GM23248 (cell line): Measurements from ENCODE around the gene ST6GAL2. TPM values are rescaled to one million over a fixed set of nuclear protein-coding genes. Genes with fewer than 3 reads are reported as not detected.

ENCODE experiments used
- DNase-seq: peaks from one replicate; pipeline ENCODE4 v3.0.0-alpha.2; 2015
- H2AFZ ChIP-seq: fragments of 200-600 bp; sonication (generic); 2 replicates; pipeline ENCODE4 v1.6.1; 2016; ENCODE audit warnings: antibody characterized with exemption
- H3F3A ChIP-seq: fragments of 200-600 bp; sonication (generic); 2 replicates; pipeline ENCODE4 v1.6.1; 2016; ENCODE audit warnings: mild to moderate bottlenecking, antibody characterized with exemption, mixed run types; ENCODE audit not compliant: insufficient read depth
- H3K27ac ChIP-seq: fragments of 200-600 bp; sonication (generic); 2 replicates; pipeline ENCODE4 v1.5.1; 2016; ENCODE audit warnings: mild to moderate bottlenecking
- H3K27me3 ChIP-seq: fragments of 200-600 bp; sonication (generic); replicated peaks from 2 replicates; pipeline ENCODE4 v1.6.1; 2016; ENCODE audit warnings: mild to moderate bottlenecking; ENCODE audit not compliant: insufficient read depth
- H3K36me3 ChIP-seq: fragments of 200-600 bp; sonication (generic); 2 replicates; pipeline ENCODE4 v1.6.1; 2016; ENCODE audit warnings: low read depth, mild to moderate bottlenecking
- H3K4me1 ChIP-seq: fragments of 200-600 bp; sonication (generic); 2 replicates; pipeline ENCODE4 v1.6.1; 2016; ENCODE audit warnings: mild to moderate bottlenecking; ENCODE audit not compliant: insufficient read depth
- H3K4me2 ChIP-seq: fragments of 200-600 bp; sonication (generic); one replicate; pipeline ENCODE4 v1.6.1; 2016; ENCODE audit warnings: mild to moderate bottlenecking; ENCODE audit not compliant: unreplicated experiment
- H3K4me3 ChIP-seq: fragments of 200-600 bp; sonication (generic); 2 replicates; pipeline ENCODE4 v1.5.1; 2016; ENCODE audit warnings: mild to moderate bottlenecking
- H3K79me2 ChIP-seq: fragments of 200-600 bp; sonication (generic); 2 replicates; pipeline ENCODE4 v1.6.1; 2016; ENCODE audit warnings: mild to moderate bottlenecking; ENCODE audit not compliant: insufficient read depth
- H3K9ac ChIP-seq: fragments of 200-600 bp; sonication (generic); 2 replicates; pipeline ENCODE4 v1.6.1; 2016; ENCODE audit warnings: mild to moderate bottlenecking
- H3K9me2 ChIP-seq: fragments of 200-600 bp; sonication (generic); 2 replicates; pipeline ENCODE4 v1.6.1; 2016; ENCODE audit warnings: mixed run types, mild to moderate bottlenecking, moderate library complexity; ENCODE audit not compliant: insufficient read depth
- H3K9me3 ChIP-seq: fragments of 200-600 bp; sonication (generic); one replicate; pipeline ENCODE4 v1.6.1; 2017; ENCODE audit warnings: low read depth
- H4K20me1 ChIP-seq: fragments of 200-600 bp; sonication (generic); 2 replicates; pipeline ENCODE4 v1.6.0; 2016; ENCODE audit not compliant: insufficient read depth
- EZH2 ChIP-seq: fragments of 200-600 bp; sonication (generic); IDR thresholded peaks from 2 replicates; pipeline ENCODE4 v1.6.1; 2018; ENCODE audit warnings: antibody characterized with exemption, mild to moderate bottlenecking; ENCODE audit not compliant: insufficient read depth, poor library complexity, severe bottlenecking
- EZH2phosphoT487 ChIP-seq: fragments of 200-600 bp; sonication (generic); IDR thresholded peaks from 2 replicates; pipeline ENCODE4 v1.6.1; 2018; ENCODE audit warnings: antibody characterized with exemption, moderate library complexity, mild to moderate bottlenecking, low read depth; ENCODE audit not compliant: insufficient read depth
- WGBS, 2 experiments: methylation state at CpG; one replicate each; pipeline ENCODE4 v1.1.6; 2015 to 2017; ENCODE audit warnings: low lambda C conversion rate in 2 of 2, low coverage in 1 of 2; ENCODE audit errors: missing lambda C conversion rate in 2 of 2; 5-methylcytosine and 5-hydroxymethylcytosine counted together
- in situ Hi-C: fragments of 300-500 bp; cut with MboI; formaldehyde crosslinking; loops from 2 replicates; pipeline ENCODE4 v1.15.0; 2020
- polyA plus RNA-seq: library from polyadenylated mRNA; unstranded; fragments of >200 nt; fragmentation: Nextera tagmentation; extraction: Ambion mirVana; gene quantifications from 2 replicates; pipeline ENCODE4 v1.2.1, GENCODE V29; 2016
- total RNA-seq: library from RNA; depleted of rRNA; stranded (reverse); fragments of >200 nt; shearing (Covaris generic); gene quantifications from 2 replicates; pipeline ENCODE4 v1.2.3, GENCODE V29; 2014

The ST6GAL2 gene
- total and polyA plus RNA-seq, 2 experiments from 2014 or later = not detected

GRCh38 chr2:106882673-106883072 is 3.3 kb downstream of the ST6GAL2 start:
- H4K20me1 ChIP-seq = no peaks in the 10 kb centered on the region
- H3K27ac ChIP-seq = no peak overlapping the region
- H3K27me3 ChIP-seq = peaks cover 48% of the 10 kb centered on the region
- H3F3A ChIP-seq = no peaks in the 10 kb centered on the region
- no peak overlapping the region for H3K9ac ChIP-seq
- no peak overlapping the region for H3K4me3 ChIP-seq
- no peak overlapping the region for H2AFZ ChIP-seq
- TF ChIP-seq EZH2 = no peak
- no peak for TF ChIP-seq EZH2phosphoT487
- in situ Hi-C loops = no loop called here
- H3K36me3 ChIP-seq = no peaks in the 10 kb centered on the region
- WGBS, 2 experiments = 61 to 74% methylated on average over 3 of the region's 3 CpGs
- H3K4me1 ChIP-seq = no peaks in the 10 kb centered on the region
- H3K79me2 ChIP-seq = no peaks in the 10 kb centered on the region
- no peaks in the 10 kb centered on the region for H3K9me2 ChIP-seq
- no peaks in the 10 kb centered on the region for H3K9me3 ChIP-seq
- no peak overlapping the region for H3K4me2 ChIP-seq
- no peak for DNase-seq

GRCh38 chr2:106878206-106878605 is 7.8 kb downstream of the ST6GAL2 start:
- Histone ChIP-seq H4K20me1 (no peaks in the 10 kb centered on the region), H3K9ac (no peak overlapping the region), H3K79me2 (no peaks in the 10 kb centered on the region), H3K9me3 (no peaks in the 10 kb centered on the region), H3K27me3 (peaks cover 22% of the 10 kb centered on the region), H3K9me2 (no peaks in the 10 kb centered on the region), H3K27ac (no peak overlapping the region), H3K4me1 (no peaks in the 10 kb centered on the region), H2AFZ (no peak overlapping the region), H3K36me3 (no peaks in the 10 kb centered on the region), H3K4me2 (no peak overlapping the region), H3F3A (no peaks in the 10 kb centered on the region), H3K4me3 (no peak overlapping the region)
- TF ChIP-seq EZH2 (no peak), EZH2phosphoT487 (no peak)
- WGBS, 2 experiments = 49 to 58% methylated on average over 4 of the region's 4 CpGs
- DNase-seq = no peak
- in situ Hi-C loops = no loop called here

GRCh38 chr2:106876699-106877098 is 9.3 kb downstream of the ST6GAL2 start:
- no peak for DNase-seq
- no peaks in the 10 kb centered on the region for H3K79me2 ChIP-seq
- H3K36me3 ChIP-seq = no peaks in the 10 kb centered on the region
- H4K20me1 ChIP-seq = no peaks in the 10 kb centered on the region
- in situ Hi-C loops = no loop called here
- H3K9ac ChIP-seq = no peak overlapping the region
- no peaks in the 10 kb centered on the region for H3K9me2 ChIP-seq
- no peaks in the 10 kb centered on the region for H3F3A ChIP-seq
- H2AFZ ChIP-seq = no peak overlapping the region
- H3K27ac ChIP-seq = no peak overlapping the region
- H3K4me2 ChIP-seq = no peak overlapping the region
- H3K4me1 ChIP-seq = no peaks in the 10 kb centered on the region
- TF ChIP-seq EZH2 (no peak), EZH2phosphoT487 (no peak)
- H3K4me3 ChIP-seq = no peak overlapping the region
- WGBS, 2 experiments = 41 to 47% methylated on average over 5 of the region's 5 CpGs
- peaks cover 17% of the 10 kb centered on the region; the same call in 1 of the 2 replicates for H3K27me3 ChIP-seq
- no peaks in the 10 kb centered on the region for H3K9me3 ChIP-seq

- H3K9ac ChIP-seq = no peak overlapping the region
- WGBS, 2 experiments = 54 to 58% methylated on average over 8 of the region's 8 CpGs
- peaks cover 8% of the 10 kb centered on the region for H3K27me3 ChIP-seq
- H3K4me2 ChIP-seq = no peak overlapping the region
- H3K36me3 ChIP-seq = no peaks in the 10 kb centered on the region
- no peak overlapping the region for H3K4me3 ChIP-seq
- no peak for DNase-seq
- no peak overlapping the region for H3K27ac ChIP-seq
- H3K79me2 ChIP-seq = no peaks in the 10 kb centered on the region
- no peaks in the 10 kb centered on the region for H3K9me3 ChIP-seq
- H3F3A ChIP-seq = no peaks in the 10 kb centered on the region
- TF ChIP-seq EZH2phosphoT487 (no peak), EZH2 (no peak)
- no peak overlapping the region for H2AFZ ChIP-seq
- H3K4me1 ChIP-seq = no peaks in the 10 kb centered on the region
- in situ Hi-C loops = no loop called here
- no peaks in the 10 kb centered on the region for H3K9me2 ChIP-seq
- no peaks in the 10 kb centered on the region for H4K20me1 ChIP-seq
These were observed 16.3 kb downstream of the ST6GAL2 start for GRCh38 chr2:106869512-106870275.

GRCh38 chr2:106868275-106868674 is 17.7 kb downstream of the ST6GAL2 start:
- Histone ChIP-seq H3K9me2 (no peaks in the 10 kb centered on the region), H3F3A (no peaks in the 10 kb centered on the region), H3K36me3 (no peaks in the 10 kb centered on the region), H3K79me2 (no peaks in the 10 kb centered on the region), H3K4me2 (no peak overlapping the region), H2AFZ (no peak overlapping the region), H4K20me1 (no peaks in the 10 kb centered on the region), H3K4me1 (no peaks in the 10 kb centered on the region), H3K27me3 (peaks cover 15% of the 10 kb centered on the region), H3K9me3 (no peaks in the 10 kb centered on the region), H3K4me3 (no peak overlapping the region), H3K27ac (no peak overlapping the region), H3K9ac (no peak overlapping the region)
- no peak for DNase-seq
- in situ Hi-C loops = no loop called here
- no peak for TF ChIP-seq EZH2phosphoT487
- no peak for TF ChIP-seq EZH2
- 72 to 76% methylated on average over 7 of the region's 7 CpGs for WGBS, 2 experiments
